ENCODE results near the gene CD200R1L. TPM values are rescaled to one million over a fixed set of nuclear protein-coding genes. Genes with fewer than 3 reads are reported as not detected.

CD200R1L gene
- total and polyA plus RNA-seq, 2 experiments from 2014 or later, result not detected

GRCh38 chr3:112845772-112846171 lies 892 bp downstream of the CD200R1L start:
- H3K27ac ChIP-seq, result no peak overlapping the region
- H3K4me1 ChIP-seq (ENCODE audit: insufficient read depth), result no peaks in the 10 kb centered on the region
- H3K9me2 ChIP-seq (ENCODE audit: insufficient read depth), result no peaks in the 10 kb centered on the region
- H3K79me2 ChIP-seq (ENCODE audit: insufficient read depth), result no peaks in the 10 kb centered on the region
- WGBS, 2 experiments (ENCODE audit: low coverage in 1 of 2, low lambda C conversion rate in 2 of 2, missing lambda C conversion rate in 2 of 2), result 67 to 88% methylated on average over 1 of the region's 1 CpG
- no peak overlapping the region for H3K4me3 ChIP-seq
- no peak overlapping the region for H3K4me2 ChIP-seq (ENCODE audit: unreplicated experiment)
- H3K27me3 ChIP-seq (replicated peaks; ENCODE audit: insufficient read depth), result no peaks in the 10 kb centered on the region
- no peak overlapping the region for H2AFZ ChIP-seq
- no peaks in the 10 kb centered on the region for H4K20me1 ChIP-seq (ENCODE audit: insufficient read depth)
- no peak for TF ChIP-seq EZH2 (IDR thresholded peaks at IDR 0.05; ENCODE audit: insufficient read depth, poor library complexity, severe bottlenecking)
- no peak for TF ChIP-seq EZH2phosphoT487 (IDR thresholded peaks at IDR 0.05; ENCODE audit: insufficient read depth, low read depth)
- H3K36me3 ChIP-seq (ENCODE audit: low read depth), result no peaks in the 10 kb centered on the region
- DNase-seq, result no peak
- no peaks in the 10 kb centered on the region for H3K9me3 ChIP-seq (ENCODE audit: low read depth)
- in situ Hi-C loops (cut with MboI), result loop anchor here (25.0 kb wide), 1 partner anchor 92 kb away; no protein-coding TSS in a partner anchor
- no peaks in the 10 kb centered on the region for H3F3A ChIP-seq (ENCODE audit: insufficient read depth)
- no peak overlapping the region for H3K9ac ChIP-seq

- WGBS, 2 experiments (ENCODE audit: low coverage in 1 of 2, low lambda C conversion rate in 2 of 2, missing lambda C conversion rate in 2 of 2), result 56 to 59% methylated on average over 4 of the region's 4 CpGs
Measured at GRCh38 chr3:112829046-112829445, 17.6 kb downstream of the CD200R1L start.

GRCh38 chr3:112822064-112823055 lies 24.3 kb downstream of the CD200R1L start:
- H3K4me2 ChIP-seq (ENCODE audit: unreplicated experiment), result no peak overlapping the region
- no peaks in the 10 kb centered on the region for H3K79me2 ChIP-seq (ENCODE audit: insufficient read depth)
- no peak for DNase-seq
- no peaks in the 10 kb centered on the region for H3K9me2 ChIP-seq (ENCODE audit: insufficient read depth)
- WGBS, 2 experiments (ENCODE audit: low coverage in 1 of 2, low lambda C conversion rate in 2 of 2, missing lambda C conversion rate in 2 of 2), result 70 to 71% methylated on average over 3 of the region's 3 CpGs
- H2AFZ ChIP-seq, result no peak overlapping the region
- no peak overlapping the region for H3K27ac ChIP-seq
- no peaks in the 10 kb centered on the region for H3K9me3 ChIP-seq (ENCODE audit: low read depth)
- H3K9ac ChIP-seq, result no peak overlapping the region
- no peaks in the 10 kb centered on the region for H3K36me3 ChIP-seq (ENCODE audit: low read depth)
- H3K4me3 ChIP-seq, result no peak overlapping the region
- TF ChIP-seq EZH2phosphoT487 (IDR thresholded peaks at IDR 0.05; ENCODE audit: insufficient read depth, low read depth) (no peak), EZH2 (IDR thresholded peaks at IDR 0.05; ENCODE audit: insufficient read depth, poor library complexity, severe bottlenecking) (no peak)
- in situ Hi-C loops (cut with MboI), result no loop called here
- no peaks in the 10 kb centered on the region for H4K20me1 ChIP-seq (ENCODE audit: insufficient read depth)
- peaks cover 13% of the 10 kb centered on the region; the same call in 1 of the 2 replicates for H3K4me1 ChIP-seq (ENCODE audit: insufficient read depth)
- no peaks in the 10 kb centered on the region for H3K27me3 ChIP-seq (replicated peaks; ENCODE audit: insufficient read depth)
- H3F3A ChIP-seq (ENCODE audit: insufficient read depth), result peaks cover 15% of the 10 kb centered on the region

More at GRCh38 chr3:112829046-112829445, 17.6 kb downstream of the CD200R1L start:
- Histone ChIP-seq H3K9me3 (ENCODE audit: low read depth) (no peaks in the 10 kb centered on the region), H3K9me2 (ENCODE audit: insufficient read depth) (no peaks in the 10 kb centered on the region), H3K27me3 (replicated peaks; ENCODE audit: insufficient read depth) (no peaks in the 10 kb centered on the region; the same call in 1 of the 2 replicates), H3K79me2 (ENCODE audit: insufficient read depth) (no peaks in the 10 kb centered on the region), H3K9ac (no peak overlapping the region), H3F3A (ENCODE audit: insufficient read depth) (no peaks in the 10 kb centered on the region), H3K27ac (no peak overlapping the region), H3K4me3 (no peak overlapping the region), H3K4me1 (ENCODE audit: insufficient read depth) (no peaks in the 10 kb centered on the region), H2AFZ (no peak overlapping the region), H4K20me1 (ENCODE audit: insufficient read depth) (no peaks in the 10 kb centered on the region), H3K4me2 (ENCODE audit: unreplicated experiment) (no peak overlapping the region), H3K36me3 (ENCODE audit: low read depth) (no peaks in the 10 kb centered on the region)
- in situ Hi-C loops (cut with MboI), result loop anchor here (25.0 kb wide), 1 partner anchor 108 kb away; no protein-coding TSS in a partner anchor
- TF ChIP-seq EZH2 (IDR thresholded peaks at IDR 0.05; ENCODE audit: insufficient read depth, poor library complexity, severe bottlenecking) (no peak), EZH2phosphoT487 (IDR thresholded peaks at IDR 0.05; ENCODE audit: insufficient read depth, low read depth) (no peak)
- no peak for DNase-seq

- H3K27me3 ChIP-seq (replicated peaks; ENCODE audit: insufficient read depth), result no peaks in the 10 kb centered on the region
- H4K20me1 ChIP-seq (ENCODE audit: insufficient read depth), result no peaks in the 10 kb centered on the region
- in situ Hi-C loops (cut with MboI), result loop anchor here (5.0 kb wide), 1 partner anchor 176 kb away; the partner anchor contains the start of gene CCDC80
- H3K9me3 ChIP-seq (ENCODE audit: low read depth), result no peaks in the 10 kb centered on the region
- 57 to 62% methylated on average over 1 of the region's 1 CpG for WGBS, 2 experiments (ENCODE audit: low coverage in 1 of 2, low lambda C conversion rate in 2 of 2, missing lambda C conversion rate in 2 of 2)
- peaks cover 23% of the 10 kb centered on the region for H3K4me1 ChIP-seq (ENCODE audit: insufficient read depth)
- peak; percentile 72 for DNase-seq
- no peak overlapping the region for H3K4me3 ChIP-seq
- no peaks in the 10 kb centered on the region for H3K9me2 ChIP-seq (ENCODE audit: insufficient read depth)
- no peaks in the 10 kb centered on the region for H3K36me3 ChIP-seq (ENCODE audit: low read depth)
- peaks cover 26% of the 10 kb centered on the region for H3F3A ChIP-seq (ENCODE audit: insufficient read depth)
- TF ChIP-seq EZH2phosphoT487 (IDR thresholded peaks at IDR 0.05; ENCODE audit: insufficient read depth, low read depth), result no peak
- no peak overlapping the region for H3K4me2 ChIP-seq (ENCODE audit: unreplicated experiment)
- no peaks in the 10 kb centered on the region for H3K79me2 ChIP-seq (ENCODE audit: insufficient read depth)
- no peak overlapping the region for H3K9ac ChIP-seq
- 0 out of 2 replicates have a peak overlapping the region, but pooled peaks have one; percentile 1 for H2AFZ ChIP-seq
- H3K27ac ChIP-seq, result peak overlapping the region; percentile 58
Measured at GRCh38 chr3:112818289-112818688, 28.4 kb downstream of the CD200R1L start.

Data from GM23248 (cell line).